H1 (cell line): Measurements from ENCODE around the gene HIGD2A. TPM values are rescaled to one million over a fixed set of nuclear protein-coding genes. Genes with fewer than 3 reads are reported as not detected.

ENCODE experiments used
- CBX5 ChIP-seq: fragments of 300-800, 300-1000 bp; sonication (generic); IDR thresholded peaks from 2 replicates; pipeline ENCODE4 v1.7.1; 2016; ENCODE audit warnings: antibody characterized with exemption, low read length, low read depth
- MAFK ChIP-seq: IDR thresholded peaks from 2 replicates; pipeline ENCODE4 v1.6.1; 2012; ENCODE audit warnings: low read depth, mild to moderate bottlenecking, improper control_type of control experiment, low read length
- YY1 ChIP-seq: IDR thresholded peaks from 2 replicates; pipeline ENCODE4 v1.6.1; 2011; ENCODE audit warnings: low read depth, mild to moderate bottlenecking, low read length
- polyA plus RNA-seq, 7 experiments: library from polyadenylated mRNA; depleted of rRNA in 3 of 7; stranded (reverse) in 5 of 7; unstranded in 2 of 7; fragments of >200 nt in 5 of 7; fragments of 200-250 nt in 2 of 7; gene quantifications; 1 replicate in 5 of 7; 2 replicates in 1 of 7; 4 replicates in 1 of 7; pipeline versions ENCODE4 v1.2.1 to v1.2.3, GENCODE V29; 2011 to 2013; ENCODE audit warnings: missing spikeins in 2 of 7, mixed read lengths in 2 of 7
- total RNA-seq: library from RNA; stranded (reverse); fragmentation: NEBNext Ultra II Directional; extraction: Animal tissue kit (Norgen Biotek cat#: 25700); gene quantifications from 2 replicates; pipeline ENCODE4 v1.2.1, GENCODE V29; 2021

HIGD2A gene
- total and polyA plus RNA-seq, 2 of the 8 experiments (the other 6 are each of a cell fraction or from before 2014, with no cell fraction given) = 95.5 to 264 TPM

DNA sequence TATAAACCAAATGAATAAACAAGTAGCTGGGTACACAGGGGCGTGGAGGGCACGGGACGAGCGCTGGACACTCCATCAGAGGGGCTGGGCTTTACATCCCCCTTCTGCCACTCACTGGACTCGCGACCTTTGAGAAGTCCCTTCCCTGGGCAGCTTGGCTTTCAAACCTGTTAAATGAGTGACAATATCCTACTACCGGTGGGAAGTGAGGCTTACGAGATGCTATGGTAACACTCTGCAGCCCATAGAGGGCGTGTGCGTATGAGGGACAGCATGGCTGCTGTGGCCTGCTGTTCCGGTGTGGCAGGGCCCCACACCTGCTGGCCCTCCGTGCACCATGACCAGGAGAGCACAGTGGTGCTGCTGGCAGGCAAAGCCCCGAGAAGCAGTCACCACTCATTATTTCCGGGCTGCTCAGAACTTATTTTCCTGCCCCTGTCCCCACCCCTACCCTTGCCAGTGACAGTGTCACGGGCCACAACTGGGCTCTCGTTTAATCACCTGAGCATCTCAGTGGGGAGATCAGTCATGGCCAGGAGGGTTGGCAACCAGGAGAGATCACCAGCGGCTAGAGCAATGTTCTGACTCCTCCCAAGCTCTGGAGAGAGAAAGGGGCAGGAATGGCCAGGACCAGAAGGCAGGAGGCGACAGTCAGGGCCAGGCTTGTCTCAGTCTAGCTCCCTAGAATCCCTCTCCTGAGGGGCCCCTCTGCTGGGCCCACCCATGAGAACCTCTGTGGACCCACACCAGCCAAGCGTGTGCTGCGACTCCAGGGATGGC is 17.3 kb downstream of the HIGD2A start (continued):
- TF ChIP-seq MAFK (no peak), CBX5 (no peak), YY1 (peak; percentile 78; the same call in 1 of the 2 replicates)
- TF ChIP-seq, all 59 proteins: peak for 6
